Sigmoid colon (tissue), 4 donors: Measurements from ENCODE around the gene FST.

Experiments used
- EP300 ChIP-seq, 4 donors: sonication (generic); formaldehyde crosslinking; IDR thresholded peaks; one replicate each; pipeline ENCODE4 v1.6.1; 2017; ENCODE audit warnings: antibody characterized with exemption in 4 of 4
- TF ChIP-seq, protein P1 (sequence below), 4 experiments: fragments of 450-650 bp in 3 of 4; fragments of 200-600 bp in 1 of 4; IDR thresholded peaks; one replicate each; pipeline ENCODE4 v1.5.1; 2016 to 2019; ENCODE audit warnings: antibody characterized with exemption in 4 of 4, mild to moderate bottlenecking in 3 of 4, moderate library complexity in 2 of 4

DNA sequence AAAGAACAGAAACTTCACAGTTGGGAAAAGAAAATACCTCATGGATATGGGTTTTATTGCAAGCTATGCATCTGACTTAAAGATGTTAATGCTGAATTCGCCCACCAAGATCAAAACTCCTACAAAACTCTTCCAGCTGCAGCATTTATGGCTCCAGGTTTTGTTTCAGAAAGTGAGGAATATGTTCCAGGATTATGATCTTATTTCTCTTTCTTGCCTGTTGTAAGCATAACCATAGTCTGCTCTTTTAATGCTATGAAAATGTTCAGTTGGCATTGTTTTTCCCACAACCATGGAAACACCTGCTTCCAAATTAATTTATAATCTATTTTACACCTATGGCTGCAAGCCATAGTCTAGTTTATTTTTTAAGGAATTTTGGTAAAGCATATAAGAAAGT, 34.9 kb upstream of the FST start:
- TF ChIP-seq, protein P1, sequence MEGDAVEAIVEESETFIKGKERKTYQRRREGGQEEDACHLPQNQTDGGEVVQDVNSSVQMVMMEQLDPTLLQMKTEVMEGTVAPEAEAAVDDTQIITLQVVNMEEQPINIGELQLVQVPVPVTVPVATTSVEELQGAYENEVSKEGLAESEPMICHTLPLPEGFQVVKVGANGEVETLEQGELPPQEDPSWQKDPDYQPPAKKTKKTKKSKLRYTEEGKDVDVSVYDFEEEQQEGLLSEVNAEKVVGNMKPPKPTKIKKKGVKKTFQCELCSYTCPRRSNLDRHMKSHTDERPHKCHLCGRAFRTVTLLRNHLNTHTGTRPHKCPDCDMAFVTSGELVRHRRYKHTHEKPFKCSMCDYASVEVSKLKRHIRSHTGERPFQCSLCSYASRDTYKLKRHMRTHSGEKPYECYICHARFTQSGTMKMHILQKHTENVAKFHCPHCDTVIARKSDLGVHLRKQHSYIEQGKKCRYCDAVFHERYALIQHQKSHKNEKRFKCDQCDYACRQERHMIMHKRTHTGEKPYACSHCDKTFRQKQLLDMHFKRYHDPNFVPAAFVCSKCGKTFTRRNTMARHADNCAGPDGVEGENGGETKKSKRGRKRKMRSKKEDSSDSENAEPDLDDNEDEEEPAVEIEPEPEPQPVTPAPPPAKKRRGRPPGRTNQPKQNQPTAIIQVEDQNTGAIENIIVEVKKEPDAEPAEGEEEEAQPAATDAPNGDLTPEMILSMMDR (IDR thresholded peaks at IDR 0.05): no peak
- no peak for TF ChIP-seq EP300 (IDR thresholded peaks at IDR 0.05)
